Esophagus squamous epithelium (tissue), 4 donors: ENCODE data around the gene KCNJ4.

Experiments used
- CTCF ChIP-seq, 6 experiments: fragments of 450-650 bp in 4 of 6; fragments of 200-600 bp in 2 of 6; sonication (generic) in 2 of 6; IDR thresholded peaks; one replicate each; pipeline ENCODE4 v1.5.1; 2016 to 2019; ENCODE audit warnings: antibody characterized with exemption in 6 of 6, mild to moderate bottlenecking in 4 of 6, moderate library complexity in 4 of 6
- POLR2A ChIP-seq, 4 donors: fragments of 450-650 bp; IDR thresholded peaks; one replicate each; pipeline ENCODE4 v1.6.1; 2017; ENCODE audit warnings: antibody characterized with exemption in 4 of 4, mild to moderate bottlenecking in 4 of 4, moderate library complexity in 3 of 4

DNA sequence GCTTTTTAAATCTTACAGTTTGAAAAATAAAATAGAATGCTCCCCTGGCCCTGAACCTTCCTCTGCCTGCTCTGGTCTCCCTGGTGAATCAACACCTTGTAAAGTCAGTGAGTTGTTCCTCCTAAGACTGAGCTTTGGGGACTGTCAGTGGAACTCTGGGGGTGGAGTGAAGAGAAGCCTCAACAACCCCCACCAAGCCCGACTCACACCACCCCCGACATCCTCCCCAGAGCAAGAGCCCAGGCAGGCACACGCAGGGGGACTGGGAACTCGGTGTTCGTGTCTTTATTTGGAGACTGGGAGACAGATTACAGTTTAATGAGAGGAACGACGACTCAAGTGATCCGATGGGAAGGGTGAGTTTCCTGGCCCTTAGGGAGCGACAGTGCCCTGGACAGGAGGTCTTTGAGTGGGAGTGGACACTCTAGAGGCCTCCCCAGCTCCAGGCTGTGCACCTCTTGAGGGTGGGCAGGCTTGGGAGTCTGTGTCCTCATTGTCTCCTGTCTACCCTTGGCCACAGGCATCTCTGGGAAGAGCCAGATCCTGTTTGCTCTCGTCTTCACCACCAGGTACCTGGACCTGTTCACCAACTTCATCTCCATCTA is 19.1 kb upstream of the KCNJ4 start:
- TF ChIP-seq CTCF (IDR thresholded peaks at IDR 0.05) (no peak), POLR2A (IDR thresholded peaks at IDR 0.05) (no peak)
